ENCODE measurements around the gene SLC12A5.
"Not testable (repeated sequence)": the region's sequence is repeated elsewhere in the genome, so short reads cannot be mapped to it uniquely, and the experiment has no call there.

SLC12A5 gene

GRCh38 chr20:46028772-46029371, at the start of gene SLC12A5:
TSS of gene SLC12A5 (plus strand) at chr20:46029215. CDS start at chr20:46029345, 130 bp downstream.
- FAIRE-seq (no peak), DNase-seq (ENCODE audit: low spot score) (no peak)

- DNase-seq (ENCODE audit: low spot score) (no peak), FAIRE-seq (no peak)
Measured at GRCh38 chr20:45981261-45981660, 47.8 kb upstream of the SLC12A5 start.

- FAIRE-seq (no peak), DNase-seq (ENCODE audit: low spot score) (no peak)
Measured at GRCh38 chr20:45983279-45983743, 45.7 kb upstream of the SLC12A5 start.

GRCh38 chr20:45985573-45985972, 43.4 kb upstream of the SLC12A5 start:
- FAIRE-seq (no peak), DNase-seq (ENCODE audit: low spot score) (no peak)

DNA sequence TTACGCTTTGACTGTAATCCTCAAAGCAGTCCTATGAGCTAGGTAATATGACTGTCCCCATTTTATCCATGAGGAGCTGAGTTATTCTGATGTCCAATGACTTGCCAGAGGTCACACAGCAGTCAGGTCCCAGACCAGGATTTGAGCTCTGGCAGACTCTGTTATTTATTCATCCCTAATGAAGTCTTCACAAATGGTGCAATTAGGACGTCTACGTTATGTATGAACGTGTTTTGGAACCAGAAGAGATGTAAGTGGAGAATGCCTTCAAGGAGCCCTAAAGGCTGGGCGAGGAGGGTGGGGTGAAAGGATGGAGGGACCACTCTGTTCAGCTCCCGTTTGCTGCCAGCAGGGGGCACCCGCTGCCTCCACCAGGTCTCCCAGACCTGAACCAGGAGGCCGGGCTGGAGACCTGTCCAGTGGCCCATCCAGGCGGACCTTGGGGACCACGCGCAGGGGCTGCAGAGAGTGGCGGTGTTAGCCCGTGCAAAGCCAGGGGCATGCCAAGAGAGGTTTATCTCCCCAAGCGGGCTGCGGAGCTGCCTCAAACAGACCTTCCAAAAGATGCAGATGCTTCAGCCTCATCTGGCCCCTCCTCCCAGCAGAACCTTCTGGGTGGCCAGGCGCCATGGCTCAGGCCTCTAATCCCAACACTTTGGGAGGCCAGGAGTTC, 41.8 kb upstream of the SLC12A5 start:
- FAIRE-seq (no peak), DNase-seq (ENCODE audit: low spot score) (peak; percentile 86)

DNA sequence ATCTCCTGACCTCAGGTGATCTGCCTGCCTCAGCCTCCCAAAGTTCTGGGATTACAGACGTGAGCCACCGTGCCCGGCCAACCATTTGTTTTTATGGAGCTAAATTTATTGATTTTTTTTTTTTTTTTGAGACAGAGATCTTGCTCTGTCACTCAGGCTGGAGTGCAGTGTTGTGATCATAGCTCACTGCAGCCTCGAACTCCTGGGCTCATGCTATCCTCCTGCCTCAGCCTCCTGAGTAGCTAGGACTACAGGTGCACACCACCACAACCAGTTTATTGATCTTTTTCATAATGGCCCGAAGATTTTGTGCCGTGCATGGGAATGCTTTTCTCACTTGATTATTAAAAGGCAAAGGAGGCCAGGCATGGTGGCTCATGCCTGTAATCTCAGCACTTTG, 40.2 kb upstream of the SLC12A5 start:
- FAIRE-seq; DNase-seq (ENCODE audit: low spot score): not testable (repeated sequence)

DNA sequence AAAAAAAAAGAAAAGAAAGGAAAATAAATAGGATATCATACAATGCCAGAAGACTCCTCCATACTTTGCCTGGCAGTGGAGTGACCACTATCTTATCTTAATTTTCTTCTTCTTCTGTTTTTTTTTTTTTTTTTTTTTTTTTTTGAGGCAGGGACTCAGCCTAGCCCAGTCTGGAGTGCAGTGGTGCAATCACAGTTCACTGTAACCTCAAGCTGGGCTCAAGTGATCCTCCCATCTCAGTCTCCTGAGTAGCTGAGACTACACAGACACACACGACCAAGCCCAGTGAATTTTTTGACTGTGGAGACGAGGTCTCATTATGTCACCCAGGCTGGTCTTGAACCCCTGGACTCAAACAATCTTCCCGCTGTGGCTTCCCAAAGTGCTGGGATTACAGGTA, 37.4 kb upstream of the SLC12A5 start:
- FAIRE-seq, result no peak
- no peak for DNase-seq (ENCODE audit: low spot score)

GRCh38 chr20:45993197-45993951, 35.6 kb upstream of the SLC12A5 start:
- FAIRE-seq, result no peak
- peak; percentile 72 for DNase-seq (ENCODE audit: low spot score)

GRCh38 chr20:45994761-45995493, 34.1 kb upstream of the SLC12A5 start:
- FAIRE-seq (no peak), DNase-seq (ENCODE audit: low spot score) (no peak)

DNA sequence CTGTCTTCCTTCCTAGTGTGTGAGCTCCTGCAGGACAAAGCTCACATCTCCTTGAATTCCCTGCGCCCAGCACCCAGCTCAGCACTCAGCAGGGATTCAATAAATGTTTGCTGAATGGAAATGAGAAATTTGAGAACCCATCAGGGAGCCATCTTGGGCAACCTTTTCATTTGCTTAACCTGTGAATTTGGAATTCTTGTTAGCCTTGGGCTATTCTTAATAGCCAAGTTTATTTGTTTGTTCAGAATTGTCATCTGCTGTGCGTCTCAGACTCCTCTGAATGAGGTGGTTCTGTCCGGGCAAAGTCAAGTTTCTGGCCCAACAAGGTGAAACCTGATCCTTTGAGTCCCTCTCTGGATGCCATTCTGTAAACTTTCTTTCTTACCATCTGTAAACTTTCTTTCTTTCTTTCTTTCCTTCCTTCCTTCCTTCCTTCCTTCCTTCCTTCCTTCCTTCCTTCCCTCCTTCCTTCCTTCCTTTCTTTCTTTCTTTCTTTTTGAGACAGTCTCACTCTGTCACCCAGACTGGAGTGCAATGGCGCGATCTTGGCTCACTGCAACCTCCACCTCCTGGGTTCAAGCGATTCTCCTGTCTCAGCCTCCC, 33.4 kb upstream of the SLC12A5 start:
- FAIRE-seq, result not testable (repeated sequence)

GRCh38 chr20:45997187-45997586, 31.8 kb upstream of the SLC12A5 start:
- FAIRE-seq, result no peak

More for the DNA sequence above, 33.4 kb upstream of the SLC12A5 start:
- DNase-seq (ENCODE audit: low spot score), result not testable (repeated sequence)

GRCh38 chr20:45998337-45998736, 30.7 kb upstream of the SLC12A5 start:
- DNase-seq (ENCODE audit: low spot score) (no peak), FAIRE-seq (no peak)

More at GRCh38 chr20:45997187-45997586, 31.8 kb upstream of the SLC12A5 start:
- DNase-seq (ENCODE audit: low spot score), result no peak

DNA sequence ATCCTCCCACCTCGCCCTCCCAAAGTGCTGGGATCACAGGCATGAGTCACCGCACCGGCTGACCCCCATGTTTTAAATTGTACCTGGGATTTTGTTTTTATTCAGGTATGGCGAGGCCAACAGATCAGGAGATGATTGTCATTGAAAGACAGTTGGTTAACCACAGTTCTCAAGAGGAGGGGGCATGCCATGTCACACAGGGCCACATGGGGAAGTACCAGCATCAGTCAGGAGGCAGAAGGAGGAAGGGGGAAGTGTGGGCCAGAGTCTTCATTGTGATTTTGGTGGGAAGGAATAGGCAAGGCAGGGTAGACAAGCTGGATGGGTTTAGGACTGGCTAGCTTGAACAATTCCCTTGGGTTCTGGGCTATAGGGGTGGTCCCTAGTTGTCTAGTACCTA, 30.3 kb upstream of the SLC12A5 start:
- FAIRE-seq (no peak), DNase-seq (ENCODE audit: low spot score) (no peak)

DNA sequence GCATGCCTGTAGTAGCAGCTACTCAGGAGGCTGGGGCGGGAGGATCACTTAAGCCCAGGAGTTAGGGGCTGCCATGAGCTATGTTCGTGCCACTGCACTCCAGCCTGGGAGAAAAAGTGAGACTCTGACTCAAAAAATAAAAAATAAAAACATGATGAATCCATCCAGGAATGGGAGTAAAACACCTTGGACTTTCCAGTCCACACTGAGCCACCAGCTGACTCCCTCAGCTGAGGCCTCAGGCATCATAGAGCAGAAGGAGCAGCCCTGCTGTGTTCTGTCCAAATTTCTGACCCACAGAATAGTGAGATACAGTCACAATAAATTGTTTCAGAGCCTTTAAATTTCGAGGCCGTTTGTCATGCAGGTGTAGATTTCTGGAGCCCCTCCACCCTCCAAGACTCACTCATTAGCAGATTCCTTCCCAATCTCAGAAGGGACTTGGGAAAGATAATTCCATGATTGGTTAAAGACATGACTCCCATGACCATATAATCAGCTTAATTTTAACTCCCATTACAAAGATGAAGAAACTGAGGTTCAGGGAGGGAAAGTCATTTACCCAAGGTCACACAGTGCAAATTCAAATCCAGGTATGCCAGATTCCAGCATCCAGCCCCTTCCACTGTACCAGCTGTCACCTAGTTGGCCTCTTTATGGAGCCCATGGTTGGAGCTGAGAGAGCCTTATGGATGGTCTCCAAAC, 29.3 kb upstream of the SLC12A5 start:
- FAIRE-seq, result no peak

GRCh38 chr20:46000262-46000996, 28.6 kb upstream of the SLC12A5 start:
- no peak for DNase-seq (ENCODE audit: low spot score)
- no peak for FAIRE-seq

More for the DNA sequence above, 29.3 kb upstream of the SLC12A5 start:
- no peak for DNase-seq (ENCODE audit: low spot score)

DNA sequence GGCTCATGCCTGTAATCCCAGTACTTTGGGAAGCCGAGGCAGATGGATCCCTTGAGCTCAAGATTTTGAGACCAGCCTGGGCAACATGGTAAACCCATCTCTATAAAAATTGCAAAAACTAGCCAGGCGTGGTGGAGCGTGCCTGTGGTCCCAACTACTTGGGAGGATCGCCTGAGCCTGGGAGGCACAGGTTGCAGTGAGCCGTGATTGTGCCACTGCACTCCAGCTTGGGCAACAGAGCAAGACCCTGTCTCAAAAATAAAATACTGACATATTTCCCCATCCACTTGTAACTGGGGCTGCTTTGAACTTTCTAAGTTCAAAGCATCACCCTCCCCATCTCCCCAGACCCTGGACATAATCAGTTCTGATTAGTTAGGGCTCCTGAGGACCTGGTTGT, 27.5 kb upstream of the SLC12A5 start:
- no peak for FAIRE-seq
- no peak for DNase-seq (ENCODE audit: low spot score)

- FAIRE-seq (no peak), DNase-seq (ENCODE audit: low spot score) (no peak)
Measured at GRCh38 chr20:46002008-46002407, 27.0 kb upstream of the SLC12A5 start.

DNA sequence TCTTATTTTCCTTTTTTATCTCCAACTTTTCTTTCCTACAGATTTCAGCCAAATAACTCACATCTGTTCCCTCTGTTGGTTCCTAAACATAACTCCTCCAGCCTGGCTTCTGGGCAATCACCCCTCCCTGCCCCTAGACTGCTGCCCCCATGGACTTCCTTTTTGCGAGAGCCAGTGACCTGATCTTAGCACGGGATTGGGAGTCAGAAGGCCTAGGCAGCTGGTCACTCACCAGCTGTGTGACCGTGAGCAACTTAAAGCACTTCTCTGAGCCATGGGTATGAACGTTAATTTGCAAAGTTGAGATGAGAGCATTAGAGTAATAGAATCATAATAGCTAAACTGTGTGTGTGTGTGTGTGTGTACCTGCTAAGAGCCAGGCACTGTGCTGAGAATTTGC, 24.8 kb upstream of the SLC12A5 start:
- FAIRE-seq (peak; percentile 37), DNase-seq (ENCODE audit: low spot score) (no peak)

DNA sequence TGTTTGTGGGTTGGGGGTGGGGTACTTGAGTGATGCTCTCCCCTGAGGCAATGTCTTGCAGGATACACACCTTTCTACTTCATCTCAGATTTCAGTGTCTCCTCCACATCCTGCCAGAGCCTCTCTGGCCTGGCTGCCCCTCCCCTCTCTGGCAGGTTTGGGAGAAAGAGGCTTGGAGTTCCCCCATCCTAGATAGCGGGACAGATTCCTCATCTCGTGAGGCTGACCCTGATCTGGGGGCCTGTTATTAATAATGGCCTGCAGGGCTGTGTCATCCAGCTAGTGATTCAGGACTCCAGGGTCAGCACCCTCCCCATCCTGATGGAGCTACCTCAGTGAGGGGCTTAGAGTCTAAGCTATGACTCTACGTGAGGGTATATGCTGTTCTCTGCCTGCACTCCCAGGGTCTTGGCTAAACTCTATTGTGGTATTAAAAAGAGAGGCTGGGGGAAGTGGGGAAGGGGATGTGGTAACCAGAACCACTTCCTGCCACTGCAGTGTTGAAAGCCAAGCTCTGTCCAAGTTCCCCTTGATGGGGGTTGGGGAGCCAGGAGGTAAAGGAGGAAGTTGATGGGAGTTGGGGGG, 24.0 kb upstream of the SLC12A5 start:
- DNase-seq (ENCODE audit: low spot score) (peak; percentile 56), FAIRE-seq (no peak)

Measured in urothelium cell line (cell line).